Measurements from ENCODE around the gene SLC49A3. TPM values are rescaled to one million over a fixed set of nuclear protein-coding genes. Genes with fewer than 3 reads are reported as not detected.

The SLC49A3 gene
- 0.10 to 0.42 TPM (median 0.20 TPM) in 5 replicates for total RNA-seq (2022; extraction: Qiagen RNA extraction; ENCODE audit: low read depth)

DNA sequence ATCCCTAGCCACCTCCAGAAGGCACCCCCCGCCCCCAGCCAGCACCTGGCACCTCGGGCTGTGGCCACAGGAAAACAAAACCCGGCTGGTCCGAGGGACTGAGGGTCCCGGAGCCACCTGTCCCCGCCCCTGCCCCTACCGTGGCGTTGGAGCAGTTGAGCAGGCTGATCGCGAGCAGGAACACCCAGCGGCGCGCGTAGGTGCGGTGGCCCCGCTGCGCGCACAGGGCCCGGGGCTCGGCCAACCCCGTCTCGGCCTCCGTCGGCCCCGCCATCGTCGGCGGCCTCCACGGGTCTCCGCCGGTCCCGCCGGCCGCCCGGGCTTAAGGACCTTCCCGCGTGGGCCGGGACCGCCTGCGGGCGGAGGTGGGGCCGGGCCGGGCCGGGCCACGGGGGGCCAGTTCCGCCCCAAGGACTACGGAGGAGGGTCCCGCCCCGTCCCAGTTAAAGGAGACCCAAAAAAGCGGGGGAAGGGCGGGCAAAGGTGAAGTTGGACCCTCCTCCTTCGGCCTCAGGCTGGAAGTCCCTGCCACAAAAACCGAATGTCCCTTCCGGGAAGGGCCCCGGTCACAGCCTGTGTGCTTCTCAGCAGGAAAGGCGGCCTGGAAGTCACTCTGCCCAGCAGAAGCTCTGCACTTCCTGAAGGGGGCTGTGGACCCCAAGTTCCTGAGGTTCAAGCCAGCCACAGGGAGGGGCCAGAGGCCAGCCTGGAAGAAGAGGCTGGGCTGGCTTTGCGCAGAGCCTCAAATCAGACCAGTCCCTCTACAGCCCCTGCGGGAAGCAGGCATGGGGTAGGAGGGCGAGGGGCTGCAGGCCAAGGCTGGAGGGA is at the start of gene SLC49A3:
SLC49A3 (minus strand) TSS at position 298 of the 828 bp plus-strand sequence; CDS start at position 274, 24 bp downstream.

DNA sequence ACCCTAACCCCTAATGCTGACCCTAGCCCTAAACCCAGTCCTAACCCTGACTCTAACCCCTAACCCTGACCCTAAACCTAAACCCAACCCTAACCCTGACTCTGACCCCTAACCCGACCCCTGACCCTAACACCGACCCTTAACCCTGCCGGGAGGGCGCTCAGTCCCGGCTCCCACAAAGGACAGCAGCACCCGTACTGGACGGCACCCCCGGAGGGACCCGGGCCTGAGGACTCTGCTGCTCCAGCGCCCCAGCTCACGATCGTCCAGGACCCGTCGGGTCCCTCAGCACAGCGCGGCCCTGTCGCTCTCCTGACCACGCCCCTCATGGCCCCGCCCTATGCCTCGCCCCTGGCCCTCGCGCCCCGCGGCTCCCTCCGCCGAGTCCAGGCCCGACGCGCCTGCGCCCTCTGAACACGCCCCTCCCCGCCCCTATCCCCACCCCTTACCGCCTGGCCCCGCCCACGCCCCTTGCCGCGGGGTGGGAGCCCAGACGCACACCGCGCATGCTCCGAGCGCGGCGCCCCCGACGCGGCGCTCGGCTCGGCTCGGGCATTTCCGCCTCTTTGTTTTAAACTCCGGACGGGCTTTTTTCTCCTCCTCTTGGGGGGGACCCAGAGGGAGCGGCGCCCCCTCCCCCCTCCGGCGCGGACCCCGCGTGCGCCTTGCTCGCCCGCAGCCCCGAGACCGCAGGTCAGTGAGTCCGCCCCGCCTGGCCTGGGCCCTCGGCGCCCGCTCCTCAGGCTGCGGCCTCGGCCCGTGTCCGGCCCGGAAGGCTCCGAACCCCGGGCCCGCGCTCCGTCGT is 16.5 kb upstream of the SLC49A3 start, which contains the start of gene PCGF3:
PCGF3 (plus strand) TSS at position 555 of the 805 bp plus-strand sequence. CDS start 27,849 bp downstream, outside the sequence.

DNA sequence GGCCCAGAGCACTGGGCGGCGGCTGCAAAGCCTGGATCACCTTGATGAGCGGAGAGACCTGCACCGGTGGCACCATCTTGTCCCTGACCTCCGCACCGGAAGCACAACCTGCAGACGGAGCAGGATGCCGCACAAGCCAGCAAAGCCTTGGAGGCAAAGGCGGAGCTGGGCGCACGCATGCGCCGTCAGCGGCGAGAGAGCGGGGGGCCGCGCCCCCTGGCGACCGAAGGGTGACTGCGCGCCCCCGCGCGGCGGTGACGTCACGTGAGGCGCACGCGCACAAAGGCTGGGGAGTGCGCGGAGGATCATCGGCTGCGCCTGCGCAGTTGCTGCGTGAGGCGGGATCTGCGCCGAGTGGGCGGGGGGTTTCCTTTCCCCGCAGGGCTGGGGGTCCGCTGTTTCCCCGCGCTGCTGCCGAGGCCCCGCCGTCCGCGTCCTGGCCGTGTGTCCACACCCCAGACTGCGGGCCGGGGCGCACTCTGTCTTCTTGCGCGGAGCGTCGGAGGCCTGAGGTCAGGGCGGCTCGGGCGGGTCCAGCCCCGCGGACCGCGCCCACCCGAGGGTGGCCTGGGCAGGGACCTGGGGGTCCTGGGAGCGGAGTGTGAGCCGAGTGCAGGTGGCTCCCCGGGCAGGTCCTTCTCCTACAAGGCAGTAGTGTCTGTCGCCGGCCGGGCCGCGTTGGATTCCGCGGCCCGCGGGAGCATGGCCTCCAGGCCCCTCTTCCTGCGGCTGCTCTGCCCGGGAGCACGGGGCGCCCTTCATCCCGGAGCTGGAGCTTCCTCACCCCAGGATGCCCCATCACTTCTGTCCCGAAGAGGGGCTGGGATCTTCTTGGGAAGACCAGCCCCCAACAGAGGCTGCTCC is 14.5 kb downstream of the SLC49A3 start, which contains the start of the genes ATP5ME and MYL5:
ATP5ME (minus strand) TSS at position 105 of the 864 bp plus-strand sequence; CDS start at position 76, 29 bp downstream.
MYL5 (plus strand) TSS at position 371 of the 864 bp plus-strand sequence. CDS start 3,485 bp downstream, outside the sequence.

Other genes starting within 250 kb of the SLC49A3 start
- 12.9 to 18.6 TPM (median 13.9 TPM) in 5 replicates for gene ZNF721, start 190.0 kb downstream of the SLC49A3 start, total RNA-seq (2022; extraction: Qiagen RNA extraction; ENCODE audit: low read depth)
- 19.7 to 26.2 TPM (median 25.2 TPM) in 5 replicates for gene PIGG, start 189.9 kb downstream of the SLC49A3 start, total RNA-seq (2022; extraction: Qiagen RNA extraction; ENCODE audit: low read depth)
- gene TMEM271, start 112.9 kb downstream of the SLC49A3 start, total RNA-seq (2022; extraction: Qiagen RNA extraction; ENCODE audit: low read depth) = not detected in 5 replicates
- not detected in 5 replicates for gene PDE6B, start 63.6 kb downstream of the SLC49A3 start, total RNA-seq (2022; extraction: Qiagen RNA extraction; ENCODE audit: low read depth)
- 349 to 448 TPM (median 380 TPM) in 5 replicates for gene ATP5ME, start 14.9 kb downstream of the SLC49A3 start, total RNA-seq (2022; extraction: Qiagen RNA extraction; ENCODE audit: low read depth)
- 7.7 to 12.7 TPM (median 11.2 TPM) in 5 replicates for gene MYL5, start 14.6 kb downstream of the SLC49A3 start, total RNA-seq (2022; extraction: Qiagen RNA extraction; ENCODE audit: low read depth)
- 14.4 to 23.1 TPM (median 21.0 TPM) in 5 replicates for gene PCGF3, start 16.7 kb upstream of the SLC49A3 start, total RNA-seq (2022; extraction: Qiagen RNA extraction; ENCODE audit: low read depth)
- 0.57 to 0.93 TPM (median 0.69 TPM) in 5 replicates for gene CPLX1, start 137.0 kb upstream of the SLC49A3 start, total RNA-seq (2022; extraction: Qiagen RNA extraction; ENCODE audit: low read depth)
- gene GAK, start 243.2 kb upstream of the SLC49A3 start, total RNA-seq (2022; extraction: Qiagen RNA extraction; ENCODE audit: low read depth) = 35.8 to 55.6 TPM (median 51.7 TPM) in 5 replicates
- gene TMEM175, start 243.3 kb upstream of the SLC49A3 start, total RNA-seq (2022; extraction: Qiagen RNA extraction; ENCODE audit: low read depth) = 8.6 to 10.6 TPM (median 8.8 TPM) in 5 replicates

Data from A549 treated with CpdA at 1 μM for 4 hours (cell line).